COR-L47 (cell line): ENCODE data around the gene MYL7.
"Not testable (repeated sequence)": the region's sequence is repeated elsewhere in the genome, so short reads cannot be mapped to it uniquely, and the experiment has no call there.

Source experiments
- DNase-seq: peaks from one replicate; lab custom pipeline; 2025; lab: John Stamatoyannopoulos, UW

Gene MYL7

GRCh38 chr7:44171901-44172300 is 30.8 kb upstream of the MYL7 start:
- DNase-seq = not testable (repeated sequence)

- no peak for DNase-seq
These were observed 26.8 kb upstream of the MYL7 start for GRCh38 chr7:44167920-44168319.

- peak; percentile 20 for DNase-seq
These were observed 22.5 kb upstream of the MYL7 start for GRCh38 chr7:44163591-44163990.

- no peak for DNase-seq
These were observed 21.8 kb upstream of the MYL7 start for GRCh38 chr7:44162785-44163395.

- no peak for DNase-seq
These were observed 21.0 kb upstream of the MYL7 start for GRCh38 chr7:44162179-44162578.

GRCh38 chr7:44161371-44161770 is 20.2 kb upstream of the MYL7 start:
- DNase-seq = no peak

- no peak for DNase-seq
These were observed 18.9 kb upstream of the MYL7 start for GRCh38 chr7:44159824-44160630.

- DNase-seq = no peak
These were observed 17.9 kb upstream of the MYL7 start for GRCh38 chr7:44158873-44159631.

- no peak for DNase-seq
These were observed 17.2 kb upstream of the MYL7 start for GRCh38 chr7:44158096-44158872.

GRCh38 chr7:44157116-44158080 is 16.3 kb upstream of the MYL7 start:
- no peak for DNase-seq

- DNase-seq = no peak
These were observed 15.4 kb upstream of the MYL7 start for GRCh38 chr7:44156453-44157010.

GRCh38 chr7:44155191-44156185 is 14.4 kb upstream of the MYL7 start:
- no peak for DNase-seq

- no peak for DNase-seq
These were observed 13.6 kb upstream of the MYL7 start for GRCh38 chr7:44154703-44155102.

- no peak for DNase-seq
These were observed 12.8 kb upstream of the MYL7 start for GRCh38 chr7:44153948-44154335.

- DNase-seq = no peak
These were observed 12.1 kb upstream of the MYL7 start for GRCh38 chr7:44152971-44153947.

GRCh38 chr7:44151956-44152355 is 10.8 kb upstream of the MYL7 start:
- DNase-seq = no peak

- no peak for DNase-seq
These were observed 10.1 kb upstream of the MYL7 start for GRCh38 chr7:44150966-44151941.
